NCI-H2196 (cell line): Measurements from ENCODE around the gene ANK3.

Source experiments
- DNase-seq: peaks from one replicate; lab custom pipeline; 2025; ENCODE audit not compliant: unreplicated experiment; lab: John Stamatoyannopoulos, UW

ANK3 gene

DNA sequence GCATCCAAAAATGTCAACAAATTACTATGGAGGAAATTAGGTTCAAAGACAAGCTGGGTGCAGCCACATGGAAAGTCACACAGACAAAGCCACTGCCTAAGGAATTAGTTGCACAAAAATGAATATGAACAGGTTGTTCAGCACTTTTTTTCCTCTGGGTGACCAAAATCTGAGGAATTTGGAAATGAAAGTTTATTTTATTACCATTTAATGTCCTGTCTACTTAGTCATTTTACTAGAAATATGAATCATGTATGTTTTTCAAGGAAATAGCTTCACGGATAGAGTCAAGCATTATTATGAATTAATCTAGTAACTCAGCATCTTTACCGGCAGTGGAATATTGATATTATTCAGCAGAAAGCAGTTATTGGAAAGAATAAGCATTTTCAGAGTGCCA lies 106.3 kb downstream of the ANK3 start:
- no peak for DNase-seq

DNA sequence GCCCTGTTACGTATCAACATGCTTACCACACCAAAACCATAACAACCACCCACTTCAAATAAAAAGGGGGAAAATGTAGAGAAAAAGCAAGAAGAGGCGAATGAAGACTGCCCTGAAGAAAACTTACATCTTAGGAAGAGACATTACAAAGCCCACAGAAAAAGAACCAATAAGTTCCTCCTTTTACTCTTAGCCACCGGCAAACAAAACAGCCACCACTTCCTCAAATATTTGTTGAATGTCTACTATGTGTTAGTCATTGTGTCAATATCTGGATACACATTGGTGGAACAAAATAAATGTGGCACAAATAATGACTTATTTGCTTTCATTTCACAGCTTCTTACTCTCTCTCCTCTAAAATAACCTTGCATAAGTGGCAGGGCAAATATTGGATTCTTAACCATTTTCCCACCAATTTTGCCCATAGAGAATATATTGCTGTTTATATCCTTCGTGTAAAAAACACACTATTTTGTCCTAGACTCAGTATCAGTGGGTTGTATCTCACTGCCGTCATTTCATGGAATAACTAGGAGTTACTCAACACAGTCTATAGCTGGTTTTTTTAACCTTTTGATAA lies 106.8 kb downstream of the ANK3 start:
- DNase-seq = peak; percentile 0

- DNase-seq = no peak
Observed at GRCh38 chr10:60281792-60282353, 107.8 kb downstream of the ANK3 start.

DNA sequence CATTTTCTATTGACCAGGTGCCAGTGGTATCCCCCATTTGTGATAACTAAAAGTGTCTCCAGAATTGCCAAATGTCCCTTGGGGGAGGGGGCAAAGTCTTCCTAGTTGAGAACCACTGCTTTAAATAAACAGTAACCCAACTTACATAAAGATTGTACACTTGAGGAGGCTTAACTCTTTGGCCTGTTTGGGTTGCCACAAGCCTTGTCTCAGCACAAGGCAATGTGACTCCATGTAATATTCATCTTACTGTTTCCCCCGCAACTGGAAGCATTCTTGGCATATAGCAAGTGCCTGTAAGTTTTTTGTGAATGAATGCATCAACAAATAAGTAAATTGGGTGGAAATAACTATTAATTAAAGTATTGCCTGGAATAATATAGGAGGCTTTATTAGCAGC lies 108.3 kb downstream of the ANK3 start:
- no peak for DNase-seq

DNA sequence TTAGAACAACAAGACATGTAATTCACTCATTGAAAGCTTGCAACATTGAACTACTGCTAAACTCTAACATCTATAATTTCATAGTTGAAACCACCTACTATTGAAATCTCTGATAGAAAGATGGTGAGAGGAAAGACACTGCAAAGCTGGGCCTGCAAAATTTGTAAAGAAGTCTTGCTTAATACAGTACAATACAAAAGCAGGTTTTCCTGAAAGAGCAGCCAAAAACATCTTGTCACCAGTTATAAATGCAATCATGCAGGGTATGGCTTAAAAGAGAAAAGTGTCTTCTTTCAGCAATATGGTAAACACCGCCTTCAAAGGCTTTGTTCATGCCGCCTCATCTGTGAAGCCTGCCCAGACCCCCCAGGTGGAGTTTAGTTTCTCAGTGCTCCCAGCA lies 109.2 kb downstream of the ANK3 start:
- DNase-seq = peak; percentile 0

- no peak for DNase-seq
Observed at GRCh38 chr10:60277656-60278055, 112.0 kb downstream of the ANK3 start.

DNA sequence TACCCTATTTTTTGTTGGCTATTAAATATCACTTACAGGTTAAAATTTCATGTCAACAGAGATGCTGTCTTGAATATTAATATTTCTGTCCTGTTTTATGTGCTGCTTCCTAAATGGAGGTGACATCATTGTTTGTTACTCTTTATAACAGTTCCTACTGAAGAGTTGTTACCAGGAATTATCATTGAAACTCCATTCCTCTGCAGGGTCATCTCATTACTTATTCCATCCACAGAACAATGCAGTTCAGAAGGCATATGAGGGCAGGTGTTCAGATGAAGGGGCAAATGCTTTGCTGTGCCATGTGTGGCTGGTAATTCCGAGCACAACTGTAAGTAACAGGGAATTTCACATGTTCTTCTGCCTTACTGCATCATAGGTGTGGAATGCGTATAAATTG lies 113.4 kb downstream of the ANK3 start:
- DNase-seq = no peak

DNA sequence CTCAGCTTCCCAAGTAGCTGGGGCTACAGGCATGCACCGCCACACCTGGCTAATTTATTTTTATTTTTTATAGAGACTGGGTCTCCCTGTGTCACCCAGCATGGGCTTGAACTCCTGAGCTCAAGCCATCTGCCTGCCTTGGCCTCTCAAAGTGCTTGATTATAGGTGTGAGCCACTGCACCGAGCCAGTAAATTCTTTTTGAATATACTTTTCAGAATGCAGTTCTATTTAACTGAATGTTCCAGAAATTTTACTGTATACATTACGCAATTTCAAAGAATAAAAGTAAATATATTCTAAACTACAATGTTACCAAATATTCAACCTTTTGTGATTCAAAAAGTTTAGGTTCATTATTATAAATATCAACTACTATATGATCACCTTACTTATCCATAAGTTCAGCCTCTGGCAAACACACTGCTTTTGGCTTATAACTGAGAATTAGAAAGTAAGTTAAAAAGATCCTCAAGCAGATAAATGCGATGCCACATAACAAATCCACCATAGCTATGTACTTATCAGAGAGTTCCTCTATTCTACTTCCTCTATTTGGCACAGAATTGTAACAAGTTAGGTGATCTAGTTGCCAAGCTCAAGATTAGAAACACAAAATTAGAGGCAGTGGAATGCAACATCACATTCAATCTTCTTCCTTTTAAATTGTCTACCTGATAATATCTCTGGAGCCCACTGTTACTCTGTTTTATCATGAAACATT lies 118.2 kb downstream of the ANK3 start:
- no peak for DNase-seq

DNA sequence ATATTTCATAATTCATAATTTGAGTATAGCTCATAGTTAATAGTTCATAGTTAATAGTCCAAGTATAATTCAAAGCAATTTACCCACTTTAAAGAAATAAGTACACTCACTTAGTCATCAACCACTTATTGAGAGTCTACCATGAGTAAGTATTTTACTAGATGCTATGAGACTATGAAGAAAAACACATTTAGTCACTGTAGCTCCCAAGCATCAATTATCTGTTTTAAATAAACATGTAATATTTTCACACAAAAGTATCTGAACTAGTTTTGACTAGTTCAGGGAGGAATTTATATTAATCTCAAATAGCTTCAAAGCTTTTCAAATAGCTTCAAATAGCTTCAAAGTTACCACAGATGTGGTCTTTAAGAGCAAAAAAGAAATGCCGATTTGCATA lies 119.2 kb downstream of the ANK3 start:
- no peak for DNase-seq

GRCh38 chr10:60267802-60268201 lies 121.9 kb downstream of the ANK3 start:
- no peak for DNase-seq

DNA sequence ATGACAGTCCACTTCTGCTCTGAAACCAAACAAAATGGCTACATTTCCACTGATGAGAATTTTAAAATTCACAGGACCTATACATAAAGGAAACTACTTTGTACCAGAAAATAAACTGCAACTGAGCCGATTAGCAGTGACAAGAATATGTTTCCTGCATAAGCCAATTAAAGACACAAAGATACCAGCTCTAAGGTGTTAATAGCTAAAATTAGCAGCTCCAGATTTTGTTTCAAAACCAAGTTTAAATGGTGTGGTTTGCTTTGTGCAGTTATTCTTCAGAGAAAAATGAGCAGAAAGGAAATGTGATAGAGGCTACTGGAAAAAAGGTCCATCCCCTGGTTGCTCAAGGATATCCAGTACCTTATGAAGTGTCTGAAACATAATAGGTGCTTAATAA lies 123.2 kb downstream of the ANK3 start:
- no peak for DNase-seq

- DNase-seq = no peak
Observed at GRCh38 chr10:60262647-60263126, 127.0 kb downstream of the ANK3 start.

GRCh38 chr10:60260321-60260720 lies 129.4 kb downstream of the ANK3 start:
- DNase-seq = no peak

DNA sequence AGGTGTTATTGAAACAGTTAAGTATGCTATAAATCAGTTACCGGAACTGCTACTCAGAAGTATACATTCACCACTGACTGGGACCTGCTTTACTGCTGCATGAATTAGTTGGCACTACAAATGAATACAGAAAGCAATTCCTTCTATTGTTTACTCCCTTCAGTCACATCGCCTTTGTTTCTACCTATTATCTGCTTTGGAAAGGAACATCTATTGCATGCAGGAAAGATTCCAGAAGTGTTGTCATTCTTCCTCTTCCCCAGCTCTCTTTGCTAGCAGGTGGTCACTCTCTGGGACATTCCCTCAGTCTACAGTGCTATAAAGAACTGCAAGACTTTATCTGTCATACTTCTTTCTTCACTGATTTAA lies 131.3 kb downstream of the ANK3 start:
- DNase-seq = no peak

GRCh38 chr10:60257767-60258428 lies 131.8 kb downstream of the ANK3 start:
- no peak for DNase-seq

DNA sequence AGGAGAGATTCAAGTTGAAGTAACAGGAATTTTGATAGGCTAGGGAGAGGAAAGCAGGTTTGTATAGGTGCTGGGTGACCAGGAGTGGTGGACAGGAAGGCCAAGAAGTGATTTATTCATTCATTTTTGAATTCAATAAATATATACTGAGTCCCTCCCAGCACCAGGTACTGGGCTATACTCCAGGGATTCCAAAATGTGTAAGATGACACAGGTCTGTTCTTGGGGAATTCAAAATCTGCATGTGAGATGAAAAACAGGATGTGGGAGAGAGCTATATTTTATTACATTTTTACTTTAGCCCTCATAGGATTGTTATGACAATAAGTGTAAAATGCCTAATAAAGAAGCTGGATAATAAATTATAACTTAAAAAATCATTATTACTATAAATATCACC lies 134.9 kb downstream of the ANK3 start:
- no peak for DNase-seq

DNA sequence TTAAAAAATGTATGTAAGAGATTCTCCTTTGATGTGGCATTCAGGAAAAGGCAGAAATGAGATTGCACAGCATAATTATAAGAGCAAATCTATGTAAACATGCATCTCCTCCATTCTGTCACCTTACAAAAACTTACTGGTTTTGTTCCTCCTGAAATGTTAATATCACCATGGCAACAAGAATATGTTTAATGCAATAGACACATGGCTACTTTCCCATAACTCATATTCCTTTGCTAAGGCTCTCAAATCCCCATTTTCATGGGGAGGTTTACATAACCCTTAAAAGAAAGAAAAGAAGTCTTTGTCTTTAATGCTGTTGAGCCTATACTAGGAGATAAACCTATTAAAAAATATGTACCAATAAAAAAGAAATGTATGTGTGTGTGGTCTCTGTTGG lies 136.2 kb downstream of the ANK3 start:
- no peak for DNase-seq

- DNase-seq = no peak
Observed at GRCh38 chr10:60252688-60253087, 137.0 kb downstream of the ANK3 start.

DNA sequence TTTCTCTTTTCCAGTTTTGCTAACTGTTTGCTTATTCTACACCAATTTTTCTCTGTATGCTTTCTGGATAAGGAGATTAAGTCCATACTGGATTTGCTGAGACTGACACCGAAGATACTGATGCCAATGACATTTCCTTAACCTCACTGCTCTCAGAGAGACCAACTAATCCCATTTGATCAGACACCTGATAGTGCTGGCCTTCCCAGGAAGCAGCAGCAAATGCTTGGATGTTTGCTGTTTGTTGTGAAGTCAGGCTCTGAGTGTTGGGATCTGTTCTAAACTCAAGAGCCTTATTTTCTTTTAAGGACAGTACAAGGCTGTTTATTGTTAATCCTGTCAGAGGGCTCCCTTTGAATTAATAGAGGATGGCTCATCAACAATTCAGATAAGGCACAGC lies 143.3 kb downstream of the ANK3 start:
- DNase-seq = no peak

- DNase-seq = no peak
Observed at GRCh38 chr10:60239228-60239627, 150.4 kb downstream of the ANK3 start.

DNA sequence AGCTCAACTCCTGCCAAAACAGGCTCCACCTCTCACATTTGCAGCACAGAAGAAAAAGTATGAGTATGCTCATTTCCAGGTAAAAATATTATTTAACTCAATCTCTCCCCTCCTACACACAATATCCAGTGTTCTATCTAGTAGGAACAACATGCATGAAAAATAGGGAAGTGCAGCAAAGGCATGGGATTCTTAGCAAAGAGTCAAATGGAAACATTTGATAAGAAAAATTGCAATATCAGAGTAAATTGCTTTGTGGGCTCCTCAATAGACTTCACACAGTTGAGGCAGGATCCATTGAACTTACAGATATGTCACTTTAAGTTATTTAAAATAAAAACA lies 150.9 kb downstream of the ANK3 start:
- no peak for DNase-seq
